ENCODE results near the gene PCNA. TPM values are rescaled to one million over a fixed set of nuclear protein-coding genes. Genes with fewer than 3 reads are reported as not detected.
"Not testable (repeated sequence)": the region's sequence is repeated elsewhere in the genome, so short reads cannot be mapped to it uniquely, and the experiment has no call there.

The PCNA gene
- total and polyA plus RNA-seq, 7 donors, result 24.6 to 145 (median 54.8) TPM

DNA sequence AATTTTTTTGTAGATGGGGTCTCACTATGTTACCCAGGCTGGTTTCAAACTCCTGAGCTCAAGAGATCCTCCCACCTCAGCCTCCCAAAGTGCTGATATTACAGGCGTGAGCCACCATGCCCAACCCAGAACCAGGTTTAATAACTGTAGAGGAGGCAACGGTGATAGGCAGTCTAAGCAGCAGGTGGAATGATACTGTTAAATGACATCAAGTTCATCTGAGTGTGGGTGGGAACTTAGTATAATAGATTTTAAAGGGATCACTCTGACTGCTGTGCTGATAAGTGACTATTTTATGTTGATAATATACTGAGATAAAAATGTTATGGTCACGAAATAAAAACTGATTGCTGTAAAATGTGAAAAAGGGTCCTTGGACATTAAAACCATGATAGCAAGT, 31.1 kb downstream of the PCNA start:
- Histone ChIP-seq H3K27me3 (no peaks in the 10 kb centered on the region), H3K27ac (no peak overlapping the region), H3K4me3 (no peak overlapping the region), H3K9me3 (no peaks in the 10 kb centered on the region), H3K4me1 (no peaks in the 10 kb centered on the region), H3K36me3 (peaks cover 0 to 7% (median 0%) of the 10 kb centered on the region in 4 donors)
- DNase-seq, result no peak
- TF ChIP-seq, protein P1, sequence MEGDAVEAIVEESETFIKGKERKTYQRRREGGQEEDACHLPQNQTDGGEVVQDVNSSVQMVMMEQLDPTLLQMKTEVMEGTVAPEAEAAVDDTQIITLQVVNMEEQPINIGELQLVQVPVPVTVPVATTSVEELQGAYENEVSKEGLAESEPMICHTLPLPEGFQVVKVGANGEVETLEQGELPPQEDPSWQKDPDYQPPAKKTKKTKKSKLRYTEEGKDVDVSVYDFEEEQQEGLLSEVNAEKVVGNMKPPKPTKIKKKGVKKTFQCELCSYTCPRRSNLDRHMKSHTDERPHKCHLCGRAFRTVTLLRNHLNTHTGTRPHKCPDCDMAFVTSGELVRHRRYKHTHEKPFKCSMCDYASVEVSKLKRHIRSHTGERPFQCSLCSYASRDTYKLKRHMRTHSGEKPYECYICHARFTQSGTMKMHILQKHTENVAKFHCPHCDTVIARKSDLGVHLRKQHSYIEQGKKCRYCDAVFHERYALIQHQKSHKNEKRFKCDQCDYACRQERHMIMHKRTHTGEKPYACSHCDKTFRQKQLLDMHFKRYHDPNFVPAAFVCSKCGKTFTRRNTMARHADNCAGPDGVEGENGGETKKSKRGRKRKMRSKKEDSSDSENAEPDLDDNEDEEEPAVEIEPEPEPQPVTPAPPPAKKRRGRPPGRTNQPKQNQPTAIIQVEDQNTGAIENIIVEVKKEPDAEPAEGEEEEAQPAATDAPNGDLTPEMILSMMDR (IDR thresholded peaks at IDR 0.05), result no peak
- TF ChIP-seq POLR2AphosphoS5 (IDR thresholded peaks at IDR 0.05) (no peak), EP300 (IDR thresholded peaks at IDR 0.05) (no peak), POLR2A (IDR thresholded peaks at IDR 0.05) (no peak)
- 22 to 74% methylated on average over 3 of the region's 3 CpGs for WGBS, 2 donors
- intact Hi-C loops (cut with DNase I), result no loop called here

DNA sequence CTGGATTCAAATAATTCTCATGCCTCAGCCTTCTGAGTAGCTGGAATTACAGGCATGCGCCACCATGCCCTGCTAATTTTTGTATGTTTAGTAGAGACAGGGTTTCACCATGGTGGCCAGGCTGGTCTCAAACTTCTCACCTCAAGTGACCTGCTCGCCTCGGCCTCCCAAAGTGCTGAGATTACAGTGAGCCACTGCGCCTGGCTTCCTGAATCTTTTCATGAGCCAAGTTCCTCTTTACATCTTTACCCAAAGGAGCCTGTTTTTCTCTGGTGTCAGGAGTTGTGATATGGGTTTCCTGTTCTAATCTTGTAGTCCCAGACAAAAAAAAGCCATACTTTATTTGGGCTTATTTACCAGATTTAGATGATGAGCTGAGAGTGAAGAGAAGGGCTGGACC, 34.4 kb downstream of the PCNA start:
- Histone ChIP-seq H3K4me1 (no peaks in the 10 kb centered on the region), H3K36me3 (no peaks in the 10 kb centered on the region), H3K4me3 (no peak overlapping the region), H3K27ac (peak overlapping the region in 1 of 4 donors; percentile 16), H3K27me3 (no peaks in the 10 kb centered on the region), H3K9me3 (no peaks in the 10 kb centered on the region)
- intact Hi-C loops (cut with DNase I), result no loop called here
- TF ChIP-seq EP300 (IDR thresholded peaks at IDR 0.05), result no peak
- no peak for TF ChIP-seq POLR2A (IDR thresholded peaks at IDR 0.05)
- TF ChIP-seq POLR2AphosphoS5 (IDR thresholded peaks at IDR 0.05), result no peak
- 69 to 87% methylated on average over 4 of the region's 4 CpGs for WGBS, 2 donors
- no peak for DNase-seq

DNA sequence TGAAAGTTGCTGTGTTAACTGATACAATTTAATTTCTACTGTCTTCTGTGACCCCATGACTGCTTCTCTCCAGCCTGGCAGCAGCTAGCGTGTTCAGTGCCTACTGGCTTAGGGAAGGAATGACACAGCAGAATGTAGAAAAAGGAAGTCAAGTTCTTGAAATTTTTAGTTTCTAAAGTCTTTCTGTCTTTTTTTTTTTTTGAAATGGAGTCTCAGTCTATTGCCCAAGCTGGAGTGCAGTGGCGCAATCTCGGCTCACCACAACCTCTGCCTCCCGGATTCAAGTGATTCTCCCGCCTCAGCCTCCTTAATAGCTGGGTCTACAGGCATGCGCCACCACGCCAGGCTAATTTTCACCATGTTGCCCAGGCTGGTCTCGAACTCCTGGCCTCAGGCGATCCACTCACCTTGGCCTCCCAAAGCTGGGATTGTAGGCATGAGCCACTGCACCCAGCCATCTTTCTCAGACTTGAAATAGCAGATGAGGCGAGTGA, 39.3 kb downstream of the PCNA start:
- H3K9me3 ChIP-seq, result no peaks in the 10 kb centered on the region
- intact Hi-C loops (cut with DNase I), result no loop called here
- DNase-seq, result peak; percentile 80
- TF ChIP-seq POLR2A (IDR thresholded peaks at IDR 0.05) (no peak), POLR2AphosphoS5 (IDR thresholded peaks at IDR 0.05) (peak in 1 of 4 donors; percentile 41)
- no peaks in the 10 kb centered on the region for H3K36me3 ChIP-seq
- WGBS, 2 donors, result 76 to 90% methylated on average over 10 of the region's 10 CpGs
- peaks cover 0 to 15% (median 9%) of the 10 kb centered on the region in 4 donors for H3K4me1 ChIP-seq
- peak overlapping the region in 3 of 4 donors; percentile 15 to 74 (median 44) for H3K27ac ChIP-seq
- no peak overlapping the region for H3K4me3 ChIP-seq
- H3K27me3 ChIP-seq, result no peaks in the 10 kb centered on the region

DNA sequence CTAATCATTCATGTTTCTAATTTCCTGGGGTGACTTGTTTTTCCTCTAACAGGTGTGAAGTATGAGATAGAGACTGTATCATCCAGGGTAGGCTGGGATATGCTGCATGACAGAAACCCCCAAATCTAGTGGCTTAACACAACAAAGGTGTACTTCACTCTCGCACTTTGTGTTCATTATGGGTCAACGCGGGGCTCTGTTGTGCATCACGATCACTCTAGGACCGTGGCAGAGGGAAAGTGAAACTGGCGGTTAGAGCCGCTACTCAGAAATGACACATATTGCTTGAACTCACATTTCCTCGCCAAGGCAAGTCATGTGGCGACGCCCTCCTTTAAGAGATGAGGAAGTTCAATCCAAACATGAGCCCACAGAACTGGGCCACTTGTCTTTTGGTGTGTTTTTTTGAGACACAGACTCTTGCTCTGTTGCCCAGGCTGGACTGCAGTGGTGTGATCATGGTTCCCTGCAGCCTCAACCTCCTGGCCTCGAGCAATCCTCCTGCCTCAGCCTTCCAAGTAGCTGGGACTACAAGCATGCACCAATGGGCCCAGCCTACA, 41.3 kb downstream of the PCNA start:
- Histone ChIP-seq H3K4me3 (peak overlapping the region; percentile 15 to 41 (median 36)), H3K4me1 (peaks cover 0 to 20% (median 13%) of the 10 kb centered on the region in 4 donors), H3K36me3 (no peaks in the 10 kb centered on the region), H3K9me3 (no peaks in the 10 kb centered on the region), H3K27ac (peak overlapping the region; percentile 62 to 74 (median 70)), H3K27me3 (no peaks in the 10 kb centered on the region)
- DNase-seq, result peak; percentile 83
- TF ChIP-seq EP300 (IDR thresholded peaks at IDR 0.05) (no peak), POLR2AphosphoS5 (IDR thresholded peaks at IDR 0.05) (peak in 3 of 4 donors; percentile 62 to 66 (median 63))
- intact Hi-C loops (cut with DNase I), result no loop called here
- 8 to 9% methylated on average over 11 of the region's 11 CpGs for WGBS, 2 donors

DNA sequence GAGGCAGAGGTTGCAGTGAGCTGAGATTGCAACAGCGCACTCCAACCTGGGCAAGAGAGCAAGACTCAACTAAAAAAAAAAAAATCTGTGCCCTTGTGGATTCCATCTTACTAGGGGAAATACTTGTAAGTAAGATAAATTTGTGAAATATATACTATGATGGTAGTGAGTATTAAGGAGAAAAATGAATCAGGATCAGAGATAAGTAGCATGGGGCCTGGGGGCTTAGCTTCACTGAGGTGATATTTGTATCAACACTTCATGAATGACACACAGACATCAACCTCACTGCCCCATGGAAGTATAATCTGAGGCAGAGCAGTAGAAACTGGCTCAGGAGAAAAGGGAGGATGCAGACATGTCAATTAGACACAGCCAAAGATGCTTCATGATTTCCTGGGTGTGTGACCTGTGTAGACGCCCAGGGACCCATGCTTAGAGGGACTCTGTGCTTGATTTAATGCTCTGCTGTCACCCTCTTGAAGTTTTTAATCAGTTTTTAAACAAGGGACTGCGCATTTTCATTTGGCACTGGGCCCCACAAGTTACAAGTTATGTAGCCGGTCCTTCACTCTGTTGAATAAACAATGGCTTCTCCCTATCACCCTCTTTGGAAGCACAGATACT, 41.9 kb downstream of the PCNA start:
- no peaks in the 10 kb centered on the region for H3K9me3 ChIP-seq
- no peaks in the 10 kb centered on the region for H3K27me3 ChIP-seq
- TF ChIP-seq, protein P1 (IDR thresholded peaks at IDR 0.05), result no peak
- TF ChIP-seq POLR2A (IDR thresholded peaks at IDR 0.05), result no peak
- TF ChIP-seq EP300 (IDR thresholded peaks at IDR 0.05), result no peak
- no peak for TF ChIP-seq POLR2AphosphoS5 (IDR thresholded peaks at IDR 0.05)
- 36 to 45% methylated on average over 4 of the region's 4 CpGs for WGBS, 2 donors
- H3K36me3 ChIP-seq, result no peaks in the 10 kb centered on the region
- peak overlapping the region; percentile 15 to 41 (median 36) for H3K4me3 ChIP-seq
- H3K4me1 ChIP-seq, result peaks cover 0 to 26% (median 19%) of the 10 kb centered on the region in 4 donors
- no peak for DNase-seq
- intact Hi-C loops (cut with DNase I), result no loop called here
- peak overlapping the region; percentile 62 to 74 (median 70) for H3K27ac ChIP-seq

DNA sequence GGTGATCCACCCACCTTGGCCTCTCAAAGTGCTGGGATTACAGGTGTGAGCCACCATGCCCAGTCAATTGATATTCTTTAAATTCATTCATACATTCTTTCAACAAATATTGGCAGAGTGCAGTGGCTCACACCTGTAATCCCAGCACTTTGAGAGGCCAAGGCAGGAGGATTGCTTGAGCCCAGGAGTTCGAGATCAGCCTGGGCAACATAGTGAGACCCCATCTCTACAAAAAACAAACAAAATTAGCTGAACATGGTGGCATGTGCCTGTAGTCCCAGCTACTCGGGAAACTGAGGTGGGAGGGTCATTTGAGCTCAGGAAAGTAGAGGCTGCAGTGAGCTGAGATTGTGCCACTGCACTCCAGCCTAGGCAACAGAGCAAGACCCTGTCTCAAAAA, 42.8 kb downstream of the PCNA start:
- H3K36me3 ChIP-seq; H3K27me3 ChIP-seq; H3K27ac ChIP-seq; intact Hi-C loops (cut with DNase I); DNase-seq; H3K4me3 ChIP-seq; H3K9me3 ChIP-seq: not testable (repeated sequence)
- H3K4me1 ChIP-seq, result peaks cover 0 to 27% (median 20%) of the 10 kb centered on the region in 4 donors
- 94 to 97% methylated on average over 2 of the region's 2 CpGs for WGBS, 2 donors
